GM12872 (cell line): ENCODE measurements around the gene ZNF41.

Experiments used
- TF ChIP-seq, protein P1 (sequence below): IDR thresholded peaks from 3 replicates; pipeline ENCODE4 v1.5.1; 2011; ENCODE audit warnings: low read depth, mild to moderate bottlenecking, low read length, moderate library complexity; ENCODE audit not compliant: insufficient read depth

ZNF41 gene

DNA sequence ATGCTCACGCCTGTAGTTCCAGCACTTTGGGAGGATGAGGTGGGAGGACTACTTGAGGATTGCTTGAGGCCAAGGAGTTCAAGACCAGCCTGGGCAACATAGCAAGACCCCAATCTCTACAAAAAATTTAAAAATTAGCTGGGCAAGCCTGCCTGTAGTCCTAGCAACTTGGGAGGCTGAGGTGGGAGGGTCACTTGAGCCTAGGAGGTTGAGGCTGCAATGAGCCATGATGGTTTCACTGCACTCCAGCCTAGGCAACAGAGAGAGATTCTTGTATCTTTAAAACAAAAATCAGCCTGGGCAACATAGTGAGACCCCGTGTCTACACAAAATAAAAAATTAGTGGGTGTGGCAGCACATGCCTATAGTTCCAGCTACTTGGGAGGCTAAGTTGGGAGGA, 1.9 kb downstream of the ZNF41 start:
- TF ChIP-seq, protein P1, sequence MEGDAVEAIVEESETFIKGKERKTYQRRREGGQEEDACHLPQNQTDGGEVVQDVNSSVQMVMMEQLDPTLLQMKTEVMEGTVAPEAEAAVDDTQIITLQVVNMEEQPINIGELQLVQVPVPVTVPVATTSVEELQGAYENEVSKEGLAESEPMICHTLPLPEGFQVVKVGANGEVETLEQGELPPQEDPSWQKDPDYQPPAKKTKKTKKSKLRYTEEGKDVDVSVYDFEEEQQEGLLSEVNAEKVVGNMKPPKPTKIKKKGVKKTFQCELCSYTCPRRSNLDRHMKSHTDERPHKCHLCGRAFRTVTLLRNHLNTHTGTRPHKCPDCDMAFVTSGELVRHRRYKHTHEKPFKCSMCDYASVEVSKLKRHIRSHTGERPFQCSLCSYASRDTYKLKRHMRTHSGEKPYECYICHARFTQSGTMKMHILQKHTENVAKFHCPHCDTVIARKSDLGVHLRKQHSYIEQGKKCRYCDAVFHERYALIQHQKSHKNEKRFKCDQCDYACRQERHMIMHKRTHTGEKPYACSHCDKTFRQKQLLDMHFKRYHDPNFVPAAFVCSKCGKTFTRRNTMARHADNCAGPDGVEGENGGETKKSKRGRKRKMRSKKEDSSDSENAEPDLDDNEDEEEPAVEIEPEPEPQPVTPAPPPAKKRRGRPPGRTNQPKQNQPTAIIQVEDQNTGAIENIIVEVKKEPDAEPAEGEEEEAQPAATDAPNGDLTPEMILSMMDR, result no peak

DNA sequence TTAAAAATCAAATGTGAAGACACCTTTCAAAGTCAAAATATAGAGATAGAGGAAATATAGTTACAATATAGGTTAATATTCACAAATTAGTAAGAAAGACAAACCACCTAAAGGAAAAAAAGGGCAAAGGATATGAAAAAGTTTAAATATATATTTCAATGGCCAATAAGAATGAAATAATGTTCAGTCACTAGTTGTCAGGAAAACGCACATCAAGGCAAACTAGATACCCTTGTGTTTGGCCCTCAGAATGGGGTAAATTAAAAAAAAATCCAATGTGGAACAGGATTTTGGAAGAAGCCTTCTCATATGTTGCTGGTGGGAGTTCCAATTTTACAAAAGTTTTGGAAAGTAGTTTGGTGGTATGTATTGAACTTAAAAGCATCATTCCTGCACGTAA, 2.4 kb downstream of the ZNF41 start:
- TF ChIP-seq, protein P1, result no peak

DNA sequence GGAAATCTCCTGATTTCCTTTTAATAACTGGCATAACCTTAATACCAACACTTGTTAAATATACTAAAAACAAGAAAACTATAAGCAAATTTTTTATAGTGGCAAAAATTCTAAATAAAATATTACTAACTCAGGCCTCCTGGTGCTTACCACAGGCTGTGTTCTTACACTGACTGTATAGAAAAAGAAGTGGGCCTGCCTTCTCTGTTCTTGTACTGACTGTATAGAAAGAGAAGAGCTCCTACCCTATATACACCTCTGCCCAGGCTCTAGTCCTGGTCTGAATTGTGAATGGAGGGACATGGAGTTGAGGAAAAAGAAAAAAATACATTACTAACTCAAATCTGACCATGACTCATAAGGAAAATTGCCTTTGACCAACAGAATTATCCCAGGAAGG, 7.5 kb downstream of the ZNF41 start:
- TF ChIP-seq, protein P1, result no peak

DNA sequence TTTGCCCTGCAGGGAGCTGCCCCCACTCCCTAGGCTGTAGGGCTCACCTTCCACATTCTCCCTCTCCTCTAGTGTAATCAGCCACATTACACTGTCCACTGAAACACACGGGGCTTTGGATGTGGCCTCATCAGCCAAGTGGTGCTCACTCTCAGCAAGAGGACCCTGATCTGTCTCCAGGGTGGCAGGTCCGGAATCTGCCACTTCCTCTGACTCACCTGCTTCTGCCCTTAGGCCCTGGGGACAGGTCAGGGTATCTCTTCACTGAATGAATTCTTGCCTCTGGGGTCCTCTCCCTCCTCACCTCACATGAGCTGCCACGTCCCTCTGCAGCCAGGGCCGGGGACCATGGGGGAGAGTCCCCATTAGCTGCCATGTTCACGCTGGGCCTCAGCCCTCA, 15.9 kb downstream of the ZNF41 start:
- TF ChIP-seq, protein P1, result no peak

DNA sequence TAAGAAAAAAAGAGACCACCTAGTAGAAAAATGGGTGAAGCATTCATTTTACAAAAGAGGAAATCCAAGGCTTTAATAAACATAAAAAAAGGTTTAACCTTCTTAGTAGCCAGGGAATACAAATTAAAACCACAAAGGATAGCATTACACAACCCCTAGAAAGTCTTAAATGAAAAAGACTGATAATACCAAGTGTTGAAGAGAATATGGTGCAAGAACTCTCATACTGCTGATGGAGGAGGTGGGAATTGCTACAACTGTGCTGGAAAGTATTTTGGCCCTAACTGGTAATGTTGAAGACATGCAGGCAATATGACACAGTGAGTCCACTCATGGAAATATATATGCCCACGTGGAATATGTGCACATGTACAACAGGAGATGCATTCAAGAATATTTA, 22.5 kb downstream of the ZNF41 start:
- TF ChIP-seq, protein P1, result no peak

DNA sequence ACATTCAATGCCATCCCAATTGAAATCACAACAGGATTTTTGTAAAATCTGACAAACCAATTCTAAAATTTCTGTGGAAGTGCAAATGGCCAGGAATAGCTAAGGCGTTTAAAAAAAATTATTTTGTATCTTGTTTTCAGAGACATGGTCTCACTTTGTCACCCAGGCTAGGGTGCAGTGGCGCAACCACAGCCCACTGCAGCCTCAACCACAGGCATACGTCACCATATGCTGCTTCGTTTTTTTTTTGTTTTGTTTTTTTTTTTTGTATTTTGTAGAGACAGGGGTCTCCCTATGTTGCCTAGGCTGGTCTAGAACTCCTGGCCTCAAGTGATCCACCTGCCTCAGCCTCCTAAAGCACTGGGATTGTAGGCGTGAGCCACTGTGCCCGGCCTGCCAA, 24.5 kb downstream of the ZNF41 start:
- TF ChIP-seq, protein P1, result no peak

DNA sequence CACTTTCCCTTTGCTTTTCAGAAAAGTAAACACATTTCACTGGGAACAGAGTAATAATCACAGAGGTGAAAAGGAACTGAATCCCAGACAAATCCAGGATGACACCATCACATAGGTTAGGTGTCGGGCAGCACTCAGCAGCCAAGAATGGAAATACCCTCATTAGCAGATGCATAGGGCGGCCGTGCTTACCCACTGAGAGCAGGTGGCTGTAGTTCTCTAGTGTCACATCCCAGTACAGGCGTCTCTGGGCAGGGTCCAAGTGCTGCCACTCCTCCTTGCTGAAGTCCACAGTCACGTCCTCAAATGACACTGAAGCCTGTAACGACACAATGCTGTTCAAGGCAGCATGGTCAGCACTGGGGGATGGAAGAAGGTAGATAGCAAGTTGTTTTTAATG, 26.9 kb downstream of the ZNF41 start:
- TF ChIP-seq, protein P1, result no peak

DNA sequence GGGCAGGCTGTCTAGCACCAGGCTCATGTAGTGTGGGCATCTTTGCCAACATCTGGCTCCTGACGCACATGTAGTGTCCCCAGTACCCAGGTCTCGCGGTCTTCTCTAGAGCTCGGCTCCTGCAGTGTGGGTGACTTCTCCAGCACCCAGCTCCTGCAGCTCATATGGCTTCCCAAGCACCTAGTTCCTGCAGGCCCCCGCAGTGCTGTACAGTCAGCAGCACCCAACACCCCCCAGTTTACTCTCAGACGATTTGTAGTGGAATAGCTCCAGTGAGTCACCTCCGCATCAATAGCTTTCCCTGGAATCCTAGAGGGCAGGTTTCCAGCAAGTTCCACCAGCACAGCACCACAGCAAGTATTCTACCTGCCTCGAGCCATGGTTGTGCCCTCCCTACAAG, 30.9 kb downstream of the ZNF41 start:
- TF ChIP-seq, protein P1, result no peak
